ENCODE data around the gene RHBDF2. TPM values are rescaled to one million over a fixed set of nuclear protein-coding genes. Genes with fewer than 3 reads are reported as not detected.

RHBDF2 gene
- total RNA-seq, 3 donors from 2014 or later (not counting 1 experiment from before 2014, with no cell fraction given) = 194 to 233 (median 202) TPM

DNA sequence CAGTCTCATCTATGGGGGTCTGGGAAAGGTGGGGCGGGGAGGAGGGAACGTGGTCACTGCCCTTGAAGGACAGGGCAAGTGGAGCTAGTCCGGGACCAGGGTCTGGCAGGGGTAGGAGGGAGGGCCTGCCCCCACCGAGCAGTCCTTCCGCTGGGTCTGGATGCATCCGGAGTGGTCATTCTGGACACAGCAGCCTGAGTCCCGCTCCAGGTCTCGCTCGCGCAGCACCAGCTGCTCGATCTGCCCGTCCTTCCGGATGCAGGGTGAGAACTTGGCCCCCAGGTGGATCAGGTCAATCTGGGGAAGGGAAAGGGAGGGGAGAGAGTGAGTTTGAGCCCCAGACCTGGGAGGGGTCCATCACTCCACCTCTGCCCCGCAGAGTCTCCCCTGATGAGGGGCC, 27.0 kb downstream of the RHBDF2 start:
- DNase-seq (no peak), ATAC-seq (no peak)
- no peaks in the 10 kb centered on the region for H3K9me3 Mint-ChIP-seq
- no peaks in the 10 kb centered on the region for H3K36me3 Mint-ChIP-seq
- H3K4me1 Mint-ChIP-seq = peaks cover 0 to 20% of the 10 kb centered on the region in 2 donors
- H3K27ac Mint-ChIP-seq = no peak overlapping the region
- Histone ChIP-seq H3K9me3 (ENCODE audit: control insufficient read depth, insufficient read depth, low read length) (no peaks in the 10 kb centered on the region), H3K36me3 (ENCODE audit: control insufficient read depth, insufficient read depth, low read length) (peaks cover 82% of the 10 kb centered on the region), H3K4me1 (ENCODE audit: control insufficient read depth, insufficient read depth, low read length) (peaks cover 1% of the 10 kb centered on the region), H3K27me3 (ENCODE audit: control insufficient read depth, insufficient read depth, low read length) (no peaks in the 10 kb centered on the region), H3K27ac (ENCODE audit: low read length) (no peak overlapping the region), H3K4me3 (ENCODE audit: low read length) (no peak overlapping the region)
- WGBS (ENCODE audit: insufficient coverage) = 98% methylated on average over 14 of the region's 14 CpGs
- no peaks in the 10 kb centered on the region for H3K27me3 Mint-ChIP-seq (ENCODE audit: low read depth in 2 of 2)
- TF ChIP-seq, protein P1, sequence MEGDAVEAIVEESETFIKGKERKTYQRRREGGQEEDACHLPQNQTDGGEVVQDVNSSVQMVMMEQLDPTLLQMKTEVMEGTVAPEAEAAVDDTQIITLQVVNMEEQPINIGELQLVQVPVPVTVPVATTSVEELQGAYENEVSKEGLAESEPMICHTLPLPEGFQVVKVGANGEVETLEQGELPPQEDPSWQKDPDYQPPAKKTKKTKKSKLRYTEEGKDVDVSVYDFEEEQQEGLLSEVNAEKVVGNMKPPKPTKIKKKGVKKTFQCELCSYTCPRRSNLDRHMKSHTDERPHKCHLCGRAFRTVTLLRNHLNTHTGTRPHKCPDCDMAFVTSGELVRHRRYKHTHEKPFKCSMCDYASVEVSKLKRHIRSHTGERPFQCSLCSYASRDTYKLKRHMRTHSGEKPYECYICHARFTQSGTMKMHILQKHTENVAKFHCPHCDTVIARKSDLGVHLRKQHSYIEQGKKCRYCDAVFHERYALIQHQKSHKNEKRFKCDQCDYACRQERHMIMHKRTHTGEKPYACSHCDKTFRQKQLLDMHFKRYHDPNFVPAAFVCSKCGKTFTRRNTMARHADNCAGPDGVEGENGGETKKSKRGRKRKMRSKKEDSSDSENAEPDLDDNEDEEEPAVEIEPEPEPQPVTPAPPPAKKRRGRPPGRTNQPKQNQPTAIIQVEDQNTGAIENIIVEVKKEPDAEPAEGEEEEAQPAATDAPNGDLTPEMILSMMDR (IDR thresholded peaks at IDR 0.05) = no peak
- intact Hi-C loops (cut with micrococcal nuclease) = no loop called here
- no peak overlapping the region for H3K4me3 Mint-ChIP-seq

DNA sequence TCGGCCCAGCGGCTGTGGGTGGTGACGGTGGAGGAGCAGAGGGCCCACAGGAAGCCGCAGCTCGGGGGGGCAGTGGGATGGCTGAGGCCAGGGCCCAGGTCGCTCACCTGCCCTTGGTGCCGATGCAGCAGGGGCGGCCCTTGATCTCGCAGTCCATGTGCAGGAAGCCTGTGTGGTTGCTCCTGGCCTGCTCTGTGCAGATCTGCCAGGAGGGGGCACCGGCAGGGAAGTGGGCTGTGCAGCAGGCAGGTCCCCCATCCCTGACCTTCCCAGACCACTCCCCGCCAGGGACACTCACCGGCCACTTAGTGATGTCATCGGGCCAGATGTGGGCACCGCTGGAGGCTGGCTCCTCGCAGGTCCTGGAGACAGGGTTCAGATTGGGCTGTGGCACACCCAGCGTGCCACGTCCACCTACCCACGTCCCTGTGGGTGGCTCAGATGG, 27.7 kb downstream of the RHBDF2 start:
- no peaks in the 10 kb centered on the region for H3K27me3 Mint-ChIP-seq (ENCODE audit: low read depth in 2 of 2)
- Histone ChIP-seq H3K27ac (ENCODE audit: low read length) (no peak overlapping the region), H3K4me1 (ENCODE audit: control insufficient read depth, insufficient read depth, low read length) (no peaks in the 10 kb centered on the region), H3K4me3 (ENCODE audit: low read length) (no peak overlapping the region), H3K9me3 (ENCODE audit: control insufficient read depth, insufficient read depth, low read length) (no peaks in the 10 kb centered on the region), H3K27me3 (ENCODE audit: control insufficient read depth, insufficient read depth, low read length) (no peaks in the 10 kb centered on the region), H3K36me3 (ENCODE audit: control insufficient read depth, insufficient read depth, low read length) (peaks cover 75% of the 10 kb centered on the region)
- peaks cover 0 to 20% of the 10 kb centered on the region in 2 donors for H3K4me1 Mint-ChIP-seq
- H3K27ac Mint-ChIP-seq = no peak overlapping the region
- peak in 1 of 3 donors; percentile 35 for ATAC-seq
- H3K36me3 Mint-ChIP-seq = no peaks in the 10 kb centered on the region
- peak in 1 of 2 donors; percentile 39 for DNase-seq
- no peaks in the 10 kb centered on the region for H3K9me3 Mint-ChIP-seq
- H3K4me3 Mint-ChIP-seq = no peak overlapping the region
- TF ChIP-seq, protein P1 (IDR thresholded peaks at IDR 0.05) = no peak
- WGBS (ENCODE audit: insufficient coverage) = 93% methylated on average over 18 of the region's 18 CpGs
- intact Hi-C loops (cut with micrococcal nuclease) = no loop called here

DNA sequence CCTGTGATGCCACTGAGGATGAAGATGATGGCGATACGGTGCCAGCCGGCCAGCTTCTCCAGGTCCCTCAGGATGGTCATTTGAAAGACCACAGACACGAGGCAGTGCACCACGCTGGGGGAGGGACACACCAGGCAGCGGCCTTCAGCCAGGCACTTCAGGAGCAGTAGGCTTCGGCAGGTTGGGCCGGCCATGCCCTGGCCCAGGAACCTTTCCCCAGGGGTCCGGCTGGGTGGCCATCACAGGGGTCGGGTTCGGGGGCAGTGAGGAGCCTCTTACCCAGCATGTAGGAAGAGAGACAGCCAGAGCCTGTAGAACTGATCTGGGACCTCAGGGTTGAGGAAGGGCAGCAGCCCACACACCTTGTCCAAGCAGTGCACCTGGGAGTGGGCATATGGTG, 28.5 kb downstream of the RHBDF2 start:
- no peak for ATAC-seq
- peaks cover 66% of the 10 kb centered on the region for H3K36me3 ChIP-seq (ENCODE audit: control insufficient read depth, insufficient read depth, low read length)
- no peaks in the 10 kb centered on the region for H3K27me3 Mint-ChIP-seq (ENCODE audit: low read depth in 2 of 2)
- H3K27ac ChIP-seq (ENCODE audit: low read length) = no peak overlapping the region
- TF ChIP-seq, protein P1 (IDR thresholded peaks at IDR 0.05) = no peak
- no peaks in the 10 kb centered on the region for H3K27me3 ChIP-seq (ENCODE audit: control insufficient read depth, insufficient read depth, low read length)
- H3K4me1 ChIP-seq (ENCODE audit: control insufficient read depth, insufficient read depth, low read length) = no peaks in the 10 kb centered on the region
- H3K27ac Mint-ChIP-seq = no peak overlapping the region
- no peak overlapping the region for H3K4me3 ChIP-seq (ENCODE audit: low read length)
- WGBS (ENCODE audit: insufficient coverage) = 96% methylated on average over 11 of the region's 11 CpGs
- DNase-seq = no peak
- no peaks in the 10 kb centered on the region for H3K36me3 Mint-ChIP-seq
- H3K4me1 Mint-ChIP-seq = peaks cover 0 to 17% of the 10 kb centered on the region in 2 donors
- H3K9me3 Mint-ChIP-seq = no peaks in the 10 kb centered on the region
- intact Hi-C loops (cut with micrococcal nuclease) = no loop called here
- no peak overlapping the region for H3K4me3 Mint-ChIP-seq
- no peaks in the 10 kb centered on the region for H3K9me3 ChIP-seq (ENCODE audit: control insufficient read depth, insufficient read depth, low read length)

DNA sequence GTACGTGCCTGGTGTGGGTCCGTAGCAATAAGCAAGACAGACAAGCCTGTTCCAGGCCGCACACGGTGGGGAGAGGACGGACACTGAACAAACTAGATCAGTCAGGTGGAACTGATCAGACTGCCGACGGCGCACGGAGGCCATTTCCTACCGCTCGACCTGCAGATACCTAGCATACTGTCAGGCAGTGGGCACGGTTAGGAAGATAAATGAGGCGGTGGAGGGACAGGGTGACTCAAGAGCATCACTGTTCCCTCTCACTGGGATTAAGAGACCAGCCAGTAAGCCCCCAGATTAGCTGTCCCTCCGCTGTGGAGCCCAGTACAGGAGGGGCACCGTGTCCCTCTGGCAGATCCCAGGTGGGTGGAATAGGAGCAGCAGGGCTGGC, 29.0 kb downstream of the RHBDF2 start:
- Histone ChIP-seq H3K9me3 (ENCODE audit: control insufficient read depth, insufficient read depth, low read length) (no peaks in the 10 kb centered on the region), H3K36me3 (ENCODE audit: control insufficient read depth, insufficient read depth, low read length) (peaks cover 65% of the 10 kb centered on the region), H3K27me3 (ENCODE audit: control insufficient read depth, insufficient read depth, low read length) (no peaks in the 10 kb centered on the region), H3K4me3 (ENCODE audit: low read length) (no peak overlapping the region), H3K4me1 (ENCODE audit: control insufficient read depth, insufficient read depth, low read length) (no peaks in the 10 kb centered on the region), H3K27ac (ENCODE audit: low read length) (no peak overlapping the region)
- Mint-ChIP-seq H3K4me3 (no peak overlapping the region), H3K4me1 (peaks cover 0 to 16% of the 10 kb centered on the region in 2 donors), H3K9me3 (no peaks in the 10 kb centered on the region), H3K27me3 (ENCODE audit: low read depth in 2 of 2) (no peaks in the 10 kb centered on the region), H3K27ac (no peak overlapping the region), H3K36me3 (no peaks in the 10 kb centered on the region)
- ATAC-seq (no peak), DNase-seq (no peak)
- intact Hi-C loops (cut with micrococcal nuclease) = no loop called here
- 94% methylated on average over 15 of the region's 15 CpGs for WGBS (ENCODE audit: insufficient coverage)
- TF ChIP-seq, protein P1 (IDR thresholded peaks at IDR 0.05) = no peak
